Gastroesophageal sphincter (tissue), 3 donors: ENCODE measurements around the gene EFCAB13.

Experiments used
- POLR2AphosphoS5 ChIP-seq: sonication (generic); formaldehyde crosslinking; IDR thresholded peaks from one replicate; pipeline ENCODE4 v1.6.1; 2017; ENCODE audit warnings: antibody characterized with exemption
- TF ChIP-seq, protein P1 (sequence below), 4 experiments: fragments of 200-600 bp in 2 of 4; fragments of 450-650 bp in 2 of 4; sonication (generic) in 1 of 4; IDR thresholded peaks; one replicate each; pipeline ENCODE4 v1.5.1; 2017 to 2019; ENCODE audit warnings: antibody characterized with exemption in 4 of 4, mild to moderate bottlenecking in 2 of 4, moderate library complexity in 2 of 4

DNA sequence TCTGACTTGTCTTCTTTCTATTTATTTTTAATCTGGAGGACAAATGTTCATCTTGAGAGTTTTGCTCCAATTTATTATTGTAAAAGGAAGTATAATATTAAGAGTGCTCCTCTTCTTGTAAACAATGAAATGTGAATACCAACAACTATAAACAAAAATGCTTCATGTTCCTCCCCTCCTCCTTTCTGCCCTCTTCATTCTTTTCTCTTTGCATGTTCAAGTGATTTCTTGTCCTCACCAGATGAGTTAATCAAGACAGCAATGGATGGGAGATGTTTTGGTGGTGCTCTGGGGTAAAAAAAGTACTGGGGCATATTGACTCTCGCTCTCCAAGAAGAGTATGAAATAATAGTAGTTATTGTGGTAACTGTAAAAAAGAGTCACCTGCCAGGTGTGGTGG, 45.8 kb upstream of the EFCAB13 start:
- TF ChIP-seq, protein P1, sequence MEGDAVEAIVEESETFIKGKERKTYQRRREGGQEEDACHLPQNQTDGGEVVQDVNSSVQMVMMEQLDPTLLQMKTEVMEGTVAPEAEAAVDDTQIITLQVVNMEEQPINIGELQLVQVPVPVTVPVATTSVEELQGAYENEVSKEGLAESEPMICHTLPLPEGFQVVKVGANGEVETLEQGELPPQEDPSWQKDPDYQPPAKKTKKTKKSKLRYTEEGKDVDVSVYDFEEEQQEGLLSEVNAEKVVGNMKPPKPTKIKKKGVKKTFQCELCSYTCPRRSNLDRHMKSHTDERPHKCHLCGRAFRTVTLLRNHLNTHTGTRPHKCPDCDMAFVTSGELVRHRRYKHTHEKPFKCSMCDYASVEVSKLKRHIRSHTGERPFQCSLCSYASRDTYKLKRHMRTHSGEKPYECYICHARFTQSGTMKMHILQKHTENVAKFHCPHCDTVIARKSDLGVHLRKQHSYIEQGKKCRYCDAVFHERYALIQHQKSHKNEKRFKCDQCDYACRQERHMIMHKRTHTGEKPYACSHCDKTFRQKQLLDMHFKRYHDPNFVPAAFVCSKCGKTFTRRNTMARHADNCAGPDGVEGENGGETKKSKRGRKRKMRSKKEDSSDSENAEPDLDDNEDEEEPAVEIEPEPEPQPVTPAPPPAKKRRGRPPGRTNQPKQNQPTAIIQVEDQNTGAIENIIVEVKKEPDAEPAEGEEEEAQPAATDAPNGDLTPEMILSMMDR (IDR thresholded peaks at IDR 0.05) = no peak
- TF ChIP-seq POLR2AphosphoS5 = no peak
